SU-DHL-6 (cell line): ENCODE data around the gene SPTA1.

ENCODE experiments used
- EZH2phosphoT487 ChIP-seq: fragments of 200-600 bp; sonication (generic), shearing (Covaris generic); conservative IDR thresholded peaks from 2 replicates; pipeline ENCODE4 v1.6.1; 2018; ENCODE audit warnings: mild to moderate bottlenecking, antibody characterized with exemption, low read length, moderate library complexity, mixed read lengths
- TF ChIP-seq, protein P1 (sequence below): fragments of 200-600 bp; sonication (generic); IDR thresholded peaks from one replicate; pipeline ENCODE4 v1.5.1; 2017; ENCODE audit warnings: antibody characterized with exemption, mild to moderate bottlenecking, low read length, moderate library complexity; ENCODE audit not compliant: insufficient read depth, poor library complexity, severe bottlenecking

DNA sequence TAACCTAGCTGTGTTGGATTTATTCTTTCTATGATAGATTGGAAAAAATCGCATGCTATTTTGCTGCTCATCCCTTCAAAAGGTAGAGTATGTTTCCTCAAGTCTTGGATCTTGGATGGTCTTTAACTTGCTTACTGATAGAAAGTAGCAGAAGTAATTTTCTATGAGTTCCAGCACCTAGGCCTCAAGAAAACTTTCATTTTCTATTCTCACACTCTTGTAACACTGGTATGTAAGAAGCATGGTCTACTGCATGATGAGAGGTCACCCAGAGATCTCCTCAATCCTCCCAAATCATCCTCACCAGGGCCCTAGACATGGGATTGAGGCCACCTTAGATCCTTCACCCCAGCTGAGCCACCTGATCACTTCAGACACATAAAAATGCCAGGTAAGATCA, 7.2 kb downstream of the SPTA1 start:
- TF ChIP-seq, protein P1, sequence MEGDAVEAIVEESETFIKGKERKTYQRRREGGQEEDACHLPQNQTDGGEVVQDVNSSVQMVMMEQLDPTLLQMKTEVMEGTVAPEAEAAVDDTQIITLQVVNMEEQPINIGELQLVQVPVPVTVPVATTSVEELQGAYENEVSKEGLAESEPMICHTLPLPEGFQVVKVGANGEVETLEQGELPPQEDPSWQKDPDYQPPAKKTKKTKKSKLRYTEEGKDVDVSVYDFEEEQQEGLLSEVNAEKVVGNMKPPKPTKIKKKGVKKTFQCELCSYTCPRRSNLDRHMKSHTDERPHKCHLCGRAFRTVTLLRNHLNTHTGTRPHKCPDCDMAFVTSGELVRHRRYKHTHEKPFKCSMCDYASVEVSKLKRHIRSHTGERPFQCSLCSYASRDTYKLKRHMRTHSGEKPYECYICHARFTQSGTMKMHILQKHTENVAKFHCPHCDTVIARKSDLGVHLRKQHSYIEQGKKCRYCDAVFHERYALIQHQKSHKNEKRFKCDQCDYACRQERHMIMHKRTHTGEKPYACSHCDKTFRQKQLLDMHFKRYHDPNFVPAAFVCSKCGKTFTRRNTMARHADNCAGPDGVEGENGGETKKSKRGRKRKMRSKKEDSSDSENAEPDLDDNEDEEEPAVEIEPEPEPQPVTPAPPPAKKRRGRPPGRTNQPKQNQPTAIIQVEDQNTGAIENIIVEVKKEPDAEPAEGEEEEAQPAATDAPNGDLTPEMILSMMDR: no peak
- TF ChIP-seq EZH2phosphoT487: no peak
